Right lung (tissue), 5 donors: ENCODE results near the gene VPS37C. TPM values are rescaled to one million over a fixed set of nuclear protein-coding genes. Genes with fewer than 3 reads are reported as not detected.

Experiments
- DNase-seq, 2 donors: peaks; one replicate each; pipeline ENCODE4 v3.0.0-alpha.2; 2013
- polyA plus RNA-seq, 5 donors: library from polyadenylated mRNA; unstranded; fragments of 120-200 nt; gene quantifications; one replicate each; pipeline versions ENCODE4 v1.2.1 to v1.2.3, GENCODE V29; 2013; ENCODE audit warnings: inconsistent platforms in 1 of 5, low replicate concordance in 1 of 5; ENCODE audit not compliant: insufficient read length in 5 of 5, insufficient read depth in 1 of 5

Gene VPS37C
- polyA plus RNA-seq, 5 donors = 12.3 to 19.7 (median 15.6) TPM

GRCh38 chr11:61157743-61158142, 3.5 kb downstream of the VPS37C start:
- no peak for DNase-seq

- no peak for DNase-seq
Measured at GRCh38 chr11:61155741-61156140, 5.5 kb downstream of the VPS37C start.

GRCh38 chr11:61155312-61155711, 5.9 kb downstream of the VPS37C start:
- no peak for DNase-seq

GRCh38 chr11:61154528-61154927, 6.7 kb downstream of the VPS37C start:
- no peak for DNase-seq

GRCh38 chr11:61153593-61154095, 7.6 kb downstream of the VPS37C start:
- DNase-seq = no peak

GRCh38 chr11:61152816-61153592, 8.2 kb downstream of the VPS37C start:
- no peak for DNase-seq

- no peak for DNase-seq
Measured at GRCh38 chr11:61151545-61152252, 9.5 kb downstream of the VPS37C start.

GRCh38 chr11:61150706-61151544, 10.3 kb downstream of the VPS37C start:
- no peak for DNase-seq

GRCh38 chr11:61149624-61150615, 11.3 kb downstream of the VPS37C start:
- peak; percentile 39 to 46 for DNase-seq

- DNase-seq = no peak
Measured at GRCh38 chr11:61147791-61148620, 13.2 kb downstream of the VPS37C start.

GRCh38 chr11:61147271-61147670, 14.0 kb downstream of the VPS37C start:
- DNase-seq = no peak

- no peak for DNase-seq
Measured at GRCh38 chr11:61146416-61146815, 14.8 kb downstream of the VPS37C start.

- no peak for DNase-seq
Measured at GRCh38 chr11:61145228-61146005, 15.8 kb downstream of the VPS37C start.

- DNase-seq = no peak
Measured at GRCh38 chr11:61144511-61145179, 16.6 kb downstream of the VPS37C start.

- no peak for DNase-seq
Measured at GRCh38 chr11:61142424-61142823, 18.8 kb downstream of the VPS37C start.

GRCh38 chr11:61141601-61142028, 19.6 kb downstream of the VPS37C start:
- no peak for DNase-seq

- DNase-seq = no peak
Measured at GRCh38 chr11:61140416-61140815, 20.8 kb downstream of the VPS37C start.

GRCh38 chr11:61139387-61139786, 21.8 kb downstream of the VPS37C start:
- no peak for DNase-seq
